ENCODE results near the gene WDR38. TPM values are rescaled to one million over a fixed set of nuclear protein-coding genes. Genes with fewer than 3 reads are reported as not detected.

The WDR38 gene
- total RNA-seq, 1 donor from 2014 or later = not detected

DNA sequence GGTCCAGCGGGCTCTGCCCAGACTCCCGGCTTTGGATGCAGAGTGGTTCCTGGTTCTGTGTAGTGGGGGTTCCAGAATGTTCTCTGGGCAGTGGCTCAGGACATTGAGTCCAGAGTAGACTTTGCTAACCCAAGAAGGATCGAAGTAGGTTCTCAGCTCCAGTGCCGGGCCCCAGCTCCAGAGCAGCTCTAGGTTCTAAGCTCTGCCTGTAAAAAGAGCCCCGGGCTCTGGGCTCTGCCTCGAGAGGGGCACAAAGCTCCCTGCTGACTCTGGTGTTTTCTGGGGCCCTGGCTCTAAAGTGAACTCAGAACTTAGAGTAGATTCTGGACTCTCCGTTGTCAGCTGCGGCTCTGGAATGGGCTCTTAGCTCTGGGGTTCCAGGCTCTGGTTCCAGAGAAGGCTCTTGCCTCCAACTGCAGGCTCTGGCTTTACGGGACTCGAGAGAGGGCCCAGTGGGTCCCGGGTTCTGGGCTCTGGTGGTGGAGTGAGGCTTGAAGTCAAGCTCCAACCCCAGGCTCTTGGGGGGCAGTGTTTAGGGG lies 414 bp downstream of the WDR38 start:
- no peak for DNase-seq (ENCODE audit: low spot score, unreplicated experiment)
- Mint-ChIP-seq H3K27ac (no peak overlapping the region), H3K27me3 (peaks cover 10% of the 10 kb centered on the region), H3K36me3 (ENCODE audit: insufficient read depth) (no peaks in the 10 kb centered on the region), H3K9me3 (ENCODE audit: low read depth) (no peaks in the 10 kb centered on the region), H3K4me1 (ENCODE audit: low read depth) (peaks cover 3% of the 10 kb centered on the region), H3K4me3 (ENCODE audit: low read depth) (peak overlapping the region; percentile 37)
- TF ChIP-seq, protein P1, sequence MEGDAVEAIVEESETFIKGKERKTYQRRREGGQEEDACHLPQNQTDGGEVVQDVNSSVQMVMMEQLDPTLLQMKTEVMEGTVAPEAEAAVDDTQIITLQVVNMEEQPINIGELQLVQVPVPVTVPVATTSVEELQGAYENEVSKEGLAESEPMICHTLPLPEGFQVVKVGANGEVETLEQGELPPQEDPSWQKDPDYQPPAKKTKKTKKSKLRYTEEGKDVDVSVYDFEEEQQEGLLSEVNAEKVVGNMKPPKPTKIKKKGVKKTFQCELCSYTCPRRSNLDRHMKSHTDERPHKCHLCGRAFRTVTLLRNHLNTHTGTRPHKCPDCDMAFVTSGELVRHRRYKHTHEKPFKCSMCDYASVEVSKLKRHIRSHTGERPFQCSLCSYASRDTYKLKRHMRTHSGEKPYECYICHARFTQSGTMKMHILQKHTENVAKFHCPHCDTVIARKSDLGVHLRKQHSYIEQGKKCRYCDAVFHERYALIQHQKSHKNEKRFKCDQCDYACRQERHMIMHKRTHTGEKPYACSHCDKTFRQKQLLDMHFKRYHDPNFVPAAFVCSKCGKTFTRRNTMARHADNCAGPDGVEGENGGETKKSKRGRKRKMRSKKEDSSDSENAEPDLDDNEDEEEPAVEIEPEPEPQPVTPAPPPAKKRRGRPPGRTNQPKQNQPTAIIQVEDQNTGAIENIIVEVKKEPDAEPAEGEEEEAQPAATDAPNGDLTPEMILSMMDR (IDR thresholded peaks at IDR 0.05; ENCODE audit: unreplicated experiment) = no peak

DNA sequence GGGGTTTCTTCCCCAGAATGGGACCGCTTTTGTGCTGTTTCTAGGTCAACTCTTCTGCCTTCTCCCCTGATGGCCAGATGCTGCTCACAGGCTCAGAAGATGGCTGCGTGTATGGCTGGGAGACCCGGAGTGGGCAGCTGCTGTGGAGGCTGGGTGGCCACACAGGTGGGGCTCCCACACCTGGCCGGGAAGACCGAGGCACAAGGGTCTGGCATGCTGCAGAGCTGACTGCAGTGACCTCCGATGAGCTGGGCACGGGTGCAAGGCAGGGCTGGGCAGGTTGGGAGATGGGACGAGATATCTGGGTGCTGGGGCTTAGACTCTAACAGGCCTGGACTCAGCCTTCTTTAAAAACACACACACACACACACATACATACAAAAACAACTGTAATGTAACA lies 901 bp downstream of the WDR38 start:
- peaks cover 3% of the 10 kb centered on the region for H3K4me1 Mint-ChIP-seq (ENCODE audit: low read depth)
- no peak overlapping the region for H3K4me3 Mint-ChIP-seq (ENCODE audit: low read depth)
- no peaks in the 10 kb centered on the region for H3K36me3 Mint-ChIP-seq (ENCODE audit: insufficient read depth)
- peaks cover 10% of the 10 kb centered on the region for H3K27me3 Mint-ChIP-seq
- H3K27ac Mint-ChIP-seq = no peak overlapping the region
- no peak for DNase-seq (ENCODE audit: low spot score, unreplicated experiment)
- TF ChIP-seq, protein P1 (IDR thresholded peaks at IDR 0.05; ENCODE audit: unreplicated experiment) = no peak
- H3K9me3 Mint-ChIP-seq (ENCODE audit: low read depth) = no peaks in the 10 kb centered on the region

DNA sequence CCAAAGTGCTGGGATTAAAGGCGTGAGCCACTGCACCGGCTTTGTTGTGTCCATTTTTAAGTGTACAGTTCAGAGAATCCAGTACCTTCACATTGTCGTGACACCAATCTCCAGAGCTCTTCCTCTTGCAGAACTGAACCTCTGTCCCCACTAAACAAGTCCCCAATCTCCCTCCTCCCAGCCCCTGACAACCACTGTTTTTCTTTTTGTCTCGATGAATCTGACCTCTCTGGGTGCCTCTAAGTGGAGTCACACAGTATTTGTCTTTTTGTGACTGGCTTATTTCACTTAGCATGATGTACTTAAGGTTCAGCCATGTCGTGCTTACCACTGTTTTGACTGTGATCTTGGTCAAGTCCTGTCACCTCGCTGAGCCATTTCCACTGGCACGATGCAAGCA lies 1.6 kb downstream of the WDR38 start:
- TF ChIP-seq, protein P1 (IDR thresholded peaks at IDR 0.05; ENCODE audit: unreplicated experiment) = no peak
- Mint-ChIP-seq H3K27ac (no peak overlapping the region), H3K27me3 (peaks cover 10% of the 10 kb centered on the region), H3K4me1 (ENCODE audit: low read depth) (peaks cover 3% of the 10 kb centered on the region), H3K9me3 (ENCODE audit: low read depth) (no peaks in the 10 kb centered on the region), H3K36me3 (ENCODE audit: insufficient read depth) (peaks cover 4% of the 10 kb centered on the region), H3K4me3 (ENCODE audit: low read depth) (no peak overlapping the region)
- DNase-seq (ENCODE audit: low spot score, unreplicated experiment) = no peak

DNA sequence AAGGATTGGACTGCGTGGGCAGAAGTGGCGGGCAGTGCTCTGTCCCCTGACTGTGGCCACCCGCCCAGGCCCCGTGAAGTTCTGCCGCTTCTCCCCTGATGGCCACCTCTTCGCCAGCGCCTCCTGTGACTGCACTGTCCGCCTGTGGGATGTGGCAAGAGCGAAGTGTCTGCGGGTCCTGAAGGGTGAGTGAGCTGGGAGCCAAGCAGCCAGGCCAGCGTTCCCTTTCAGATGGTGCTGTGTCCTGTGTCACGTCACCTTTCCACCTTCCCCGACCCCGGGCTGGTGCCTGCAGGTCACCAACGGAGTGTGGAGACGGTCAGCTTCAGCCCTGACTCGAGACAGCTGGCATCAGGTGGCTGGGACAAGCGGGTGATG lies 2.3 kb downstream of the WDR38 start:
- no peaks in the 10 kb centered on the region for H3K9me3 Mint-ChIP-seq (ENCODE audit: low read depth)
- no peak overlapping the region for H3K4me3 Mint-ChIP-seq (ENCODE audit: low read depth)
- DNase-seq (ENCODE audit: low spot score, unreplicated experiment) = no peak
- no peak overlapping the region for H3K27ac Mint-ChIP-seq
- peaks cover 10% of the 10 kb centered on the region for H3K27me3 Mint-ChIP-seq
- TF ChIP-seq, protein P1 (IDR thresholded peaks at IDR 0.05; ENCODE audit: unreplicated experiment) = no peak
- H3K4me1 Mint-ChIP-seq (ENCODE audit: low read depth) = peaks cover 8% of the 10 kb centered on the region
- peaks cover 8% of the 10 kb centered on the region for H3K36me3 Mint-ChIP-seq (ENCODE audit: insufficient read depth)

DNA sequence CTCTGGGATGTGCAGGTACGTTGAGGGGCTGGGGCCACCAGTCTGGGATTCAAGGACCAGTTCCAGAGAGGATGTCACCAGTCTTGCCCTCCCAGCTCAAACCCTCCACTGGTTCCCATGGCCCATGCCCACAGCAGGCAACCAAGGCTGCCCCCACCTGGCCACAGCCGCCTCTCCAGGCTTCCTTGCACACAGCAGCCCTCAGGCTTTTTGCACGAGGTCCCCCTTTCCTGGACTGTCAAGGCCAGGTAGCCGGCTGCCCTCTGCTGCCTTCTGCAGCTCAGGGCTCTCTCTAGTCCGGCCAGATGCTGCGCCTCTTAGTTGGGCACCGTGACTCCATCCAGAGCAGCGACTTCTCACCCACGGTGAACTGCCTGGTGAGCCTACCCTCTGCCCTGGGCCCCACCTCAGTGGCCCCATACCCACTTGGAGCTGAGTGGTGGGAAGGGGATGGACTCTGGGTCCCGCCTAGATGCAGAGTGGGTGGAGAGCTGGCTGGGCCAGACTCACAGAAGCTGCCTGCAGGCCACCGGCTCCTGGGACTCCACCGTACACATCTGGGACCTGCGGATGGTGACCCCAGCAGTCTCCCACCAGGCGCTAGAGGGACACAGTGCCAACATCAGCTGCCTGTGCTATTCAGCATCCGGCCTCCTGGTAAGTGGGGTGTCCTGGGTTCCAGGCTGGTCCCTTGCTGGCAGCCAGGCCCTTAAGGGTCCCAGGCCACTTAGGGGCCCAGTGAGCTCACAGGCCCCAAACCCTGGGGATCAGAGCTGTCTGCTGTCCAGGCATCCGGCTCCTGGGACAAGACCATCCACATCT lies 2.9 kb downstream of the WDR38 start:
- Mint-ChIP-seq H3K4me3 (ENCODE audit: low read depth) (no peak overlapping the region), H3K27me3 (peaks cover 7% of the 10 kb centered on the region), H3K4me1 (ENCODE audit: low read depth) (peaks cover 11% of the 10 kb centered on the region), H3K9me3 (ENCODE audit: low read depth) (no peaks in the 10 kb centered on the region), H3K27ac (no peak overlapping the region), H3K36me3 (ENCODE audit: insufficient read depth) (peaks cover 9% of the 10 kb centered on the region)
- DNase-seq (ENCODE audit: low spot score, unreplicated experiment) = no peak
- TF ChIP-seq, protein P1 (IDR thresholded peaks at IDR 0.05; ENCODE audit: unreplicated experiment) = peak; percentile 46

Measured in progenitor cell of endocrine pancreas (in vitro differentiated cells).